ENCODE data around the gene ABHD5.

The ABHD5 gene

GRCh38 chr3:43738305-43738704 is 47.6 kb downstream of the ABHD5 start:
- no peak overlapping the region for H3K27ac ChIP-seq (ENCODE audit: low read depth, low read length)
- H3K36me3 ChIP-seq (ENCODE audit: insufficient read depth, low read length), result no peaks in the 10 kb centered on the region
- no peaks in the 10 kb centered on the region for H3K27me3 ChIP-seq (ENCODE audit: insufficient read depth, low read length)
- no peak overlapping the region for H3K4me3 ChIP-seq (ENCODE audit: low read length)
- 94% methylated on average over 2 of the region's 2 CpGs for WGBS
- H3K4me1 ChIP-seq (ENCODE audit: insufficient read depth, low read length), result peaks cover 10% of the 10 kb centered on the region; the same call in 1 of the 2 replicates
- no peaks in the 10 kb centered on the region for H3K9me3 ChIP-seq (ENCODE audit: insufficient read depth, low read depth, low read length)
- no peak overlapping the region for H3K9ac ChIP-seq (ENCODE audit: low read depth, low read length)

GRCh38 chr3:43742920-43743319 is 52.2 kb downstream of the ABHD5 start:
- WGBS, result 85% methylated on average over 3 of the region's 3 CpGs
- H3K4me1 ChIP-seq (ENCODE audit: insufficient read depth, low read length), result no peaks in the 10 kb centered on the region
- H3K4me3 ChIP-seq (ENCODE audit: low read length), result no peak overlapping the region
- H3K27me3 ChIP-seq (ENCODE audit: insufficient read depth, low read length), result no peaks in the 10 kb centered on the region
- no peak overlapping the region for H3K27ac ChIP-seq (ENCODE audit: low read depth, low read length)
- no peak overlapping the region for H3K9ac ChIP-seq (ENCODE audit: low read depth, low read length)
- H3K36me3 ChIP-seq (ENCODE audit: insufficient read depth, low read length), result no peaks in the 10 kb centered on the region
- H3K9me3 ChIP-seq (ENCODE audit: insufficient read depth, low read depth, low read length), result no peaks in the 10 kb centered on the region; the same call in 1 of the 2 replicates

- H3K27ac ChIP-seq (ENCODE audit: low read depth, low read length), result no peak overlapping the region
- H3K4me3 ChIP-seq (ENCODE audit: low read length), result no peak overlapping the region
- no peaks in the 10 kb centered on the region; the same call in 1 of the 2 replicates for H3K9me3 ChIP-seq (ENCODE audit: insufficient read depth, low read depth, low read length)
- no peaks in the 10 kb centered on the region for H3K27me3 ChIP-seq (ENCODE audit: insufficient read depth, low read length)
- no peaks in the 10 kb centered on the region for H3K36me3 ChIP-seq (ENCODE audit: insufficient read depth, low read length)
- H3K4me1 ChIP-seq (ENCODE audit: insufficient read depth, low read length), result peaks cover 5% of the 10 kb centered on the region; the same call in 1 of the 2 replicates
- 93% methylated on average over 6 of the region's 6 CpGs for WGBS
- H3K9ac ChIP-seq (ENCODE audit: low read depth, low read length), result no peak overlapping the region
These were observed 56.9 kb downstream of the ABHD5 start for GRCh38 chr3:43747641-43748040.

GRCh38 chr3:43748179-43748578 is 57.4 kb downstream of the ABHD5 start:
- Histone ChIP-seq H3K9me3 (ENCODE audit: insufficient read depth, low read depth, low read length) (no peaks in the 10 kb centered on the region; the same call in 1 of the 2 replicates), H3K27me3 (ENCODE audit: insufficient read depth, low read length) (no peaks in the 10 kb centered on the region), H3K4me3 (ENCODE audit: low read length) (no peak overlapping the region), H3K4me1 (ENCODE audit: insufficient read depth, low read length) (peaks cover 5% of the 10 kb centered on the region; the same call in 1 of the 2 replicates), H3K36me3 (ENCODE audit: insufficient read depth, low read length) (no peaks in the 10 kb centered on the region), H3K27ac (ENCODE audit: low read depth, low read length) (no peak overlapping the region), H3K9ac (ENCODE audit: low read depth, low read length) (no peak overlapping the region)
- WGBS, result 72% methylated on average over 5 of the region's 5 CpGs

GRCh38 chr3:43748645-43749044 is 57.9 kb downstream of the ABHD5 start:
- Histone ChIP-seq H3K4me1 (ENCODE audit: insufficient read depth, low read length) (peaks cover 5% of the 10 kb centered on the region; the same call in 1 of the 2 replicates), H3K27me3 (ENCODE audit: insufficient read depth, low read length) (no peaks in the 10 kb centered on the region), H3K36me3 (ENCODE audit: insufficient read depth, low read length) (no peaks in the 10 kb centered on the region), H3K4me3 (ENCODE audit: low read length) (no peak overlapping the region), H3K9me3 (ENCODE audit: insufficient read depth, low read depth, low read length) (no peaks in the 10 kb centered on the region; the same call in 1 of the 2 replicates), H3K9ac (ENCODE audit: low read depth, low read length) (no peak overlapping the region), H3K27ac (ENCODE audit: low read depth, low read length) (no peak overlapping the region)
- 89% methylated on average over 5 of the region's 5 CpGs for WGBS

GRCh38 chr3:43752905-43753304 is 62.2 kb downstream of the ABHD5 start:
- Histone ChIP-seq H3K27me3 (ENCODE audit: insufficient read depth, low read length) (no peaks in the 10 kb centered on the region), H3K4me1 (ENCODE audit: insufficient read depth, low read length) (peaks cover 5% of the 10 kb centered on the region; the same call in 1 of the 2 replicates), H3K36me3 (ENCODE audit: insufficient read depth, low read length) (no peaks in the 10 kb centered on the region), H3K9me3 (ENCODE audit: insufficient read depth, low read depth, low read length) (no peaks in the 10 kb centered on the region), H3K27ac (ENCODE audit: low read depth, low read length) (no peak overlapping the region), H3K9ac (ENCODE audit: low read depth, low read length) (no peak overlapping the region), H3K4me3 (ENCODE audit: low read length) (no peak overlapping the region)
- 91% methylated on average over 3 of the region's 3 CpGs for WGBS

GRCh38 chr3:43753741-43754715 is 63.3 kb downstream of the ABHD5 start:
- 87% methylated on average over 5 of the region's 5 CpGs for WGBS
- no peaks in the 10 kb centered on the region for H3K9me3 ChIP-seq (ENCODE audit: insufficient read depth, low read depth, low read length)
- H3K4me3 ChIP-seq (ENCODE audit: low read length), result no peak overlapping the region
- H3K27ac ChIP-seq (ENCODE audit: low read depth, low read length), result no peak overlapping the region
- H3K4me1 ChIP-seq (ENCODE audit: insufficient read depth, low read length), result peaks cover under 1% of the 10 kb centered on the region; the same call in 1 of the 2 replicates
- H3K9ac ChIP-seq (ENCODE audit: low read depth, low read length), result no peak overlapping the region
- no peaks in the 10 kb centered on the region for H3K27me3 ChIP-seq (ENCODE audit: insufficient read depth, low read length)
- H3K36me3 ChIP-seq (ENCODE audit: insufficient read depth, low read length), result no peaks in the 10 kb centered on the region

- no peak overlapping the region for H3K4me3 ChIP-seq (ENCODE audit: low read length)
- H3K9me3 ChIP-seq (ENCODE audit: insufficient read depth, low read depth, low read length), result no peaks in the 10 kb centered on the region
- H3K36me3 ChIP-seq (ENCODE audit: insufficient read depth, low read length), result no peaks in the 10 kb centered on the region
- 82% methylated on average over 7 of the region's 8 CpGs for WGBS
- peaks cover 6% of the 10 kb centered on the region for H3K4me1 ChIP-seq (ENCODE audit: insufficient read depth, low read length)
- H3K9ac ChIP-seq (ENCODE audit: low read depth, low read length), result no peak overlapping the region
- H3K27ac ChIP-seq (ENCODE audit: low read depth, low read length), result no peak overlapping the region
- no peaks in the 10 kb centered on the region for H3K27me3 ChIP-seq (ENCODE audit: insufficient read depth, low read length)
These were observed 64.9 kb downstream of the ABHD5 start for GRCh38 chr3:43755516-43756200.

- Histone ChIP-seq H3K36me3 (ENCODE audit: insufficient read depth, low read length) (no peaks in the 10 kb centered on the region), H3K27me3 (ENCODE audit: insufficient read depth, low read length) (no peaks in the 10 kb centered on the region), H3K9ac (ENCODE audit: low read depth, low read length) (no peak overlapping the region), H3K27ac (ENCODE audit: low read depth, low read length) (no peak overlapping the region), H3K4me3 (ENCODE audit: low read length) (no peak overlapping the region), H3K9me3 (ENCODE audit: insufficient read depth, low read depth, low read length) (no peaks in the 10 kb centered on the region), H3K4me1 (ENCODE audit: insufficient read depth, low read length) (peaks cover 6% of the 10 kb centered on the region)
- 92% methylated on average over 2 of the region's 2 CpGs for WGBS
These were observed 67.1 kb downstream of the ABHD5 start for GRCh38 chr3:43757666-43758321.

GRCh38 chr3:43758592-43759225 is 68.0 kb downstream of the ABHD5 start:
- H3K36me3 ChIP-seq (ENCODE audit: insufficient read depth, low read length), result no peaks in the 10 kb centered on the region
- no peaks in the 10 kb centered on the region for H3K9me3 ChIP-seq (ENCODE audit: insufficient read depth, low read depth, low read length)
- H3K4me3 ChIP-seq (ENCODE audit: low read length), result no peak overlapping the region
- peaks cover 6% of the 10 kb centered on the region for H3K4me1 ChIP-seq (ENCODE audit: insufficient read depth, low read length)
- no peak overlapping the region for H3K27ac ChIP-seq (ENCODE audit: low read depth, low read length)
- WGBS, result 83% methylated on average over 4 of the region's 4 CpGs
- no peak overlapping the region for H3K9ac ChIP-seq (ENCODE audit: low read depth, low read length)
- no peaks in the 10 kb centered on the region for H3K27me3 ChIP-seq (ENCODE audit: insufficient read depth, low read length)
